Keratinocyte (primary cell): ENCODE measurements around the gene PLXND1. TPM values are rescaled to one million over a fixed set of nuclear protein-coding genes. Genes with fewer than 3 reads are reported as not detected.

Source experiments
- DNase-seq: peaks from one replicate; pipeline ENCODE4 v3.0.0-alpha.2; 2011; ENCODE audit warnings: low read depth, missing footprints, low spot score
- FAIRE-seq: peaks from 2 replicates; lab custom pipeline; 2011; peaks lifted over from hg19 to GRCh38; lab: Jason Lieb, UNC
- H2AFZ ChIP-seq: 2 replicates; pipeline ENCODE4 v1.6.0; 2012; ENCODE audit warnings: low read length, control low read depth, inconsistent platforms; ENCODE audit not compliant: control insufficient read depth
- H3K27ac ChIP-seq: 2 replicates; pipeline ENCODE4 v1.5.1; 2011; ENCODE audit warnings: low read length; ENCODE audit not compliant: control insufficient read depth, insufficient read depth
- H3K27me3 ChIP-seq: 3 replicates; pipeline ENCODE4 v1.6.0; 2011; ENCODE audit warnings: low read length; ENCODE audit not compliant: control insufficient read depth, insufficient read depth; ENCODE audit errors: extremely low read depth
- H3K36me3 ChIP-seq, 2 experiments: 2 replicates in 1 of 2; 3 replicates in 1 of 2; pipeline ENCODE4 v1.5.1; 2011; ENCODE audit warnings: low read length in 2 of 2, mild to moderate bottlenecking in 1 of 2; ENCODE audit not compliant: control insufficient read depth in 2 of 2, insufficient read depth in 2 of 2; ENCODE audit errors: extremely low read depth in 1 of 2
- H3K4me1 ChIP-seq: 3 replicates; pipeline ENCODE4 v1.5.1; 2011; ENCODE audit warnings: low read length; ENCODE audit not compliant: control insufficient read depth, insufficient read depth; ENCODE audit errors: extremely low read depth
- H3K4me2 ChIP-seq: 3 replicates; pipeline ENCODE4 v1.6.0; 2011; ENCODE audit warnings: low read depth, low read length; ENCODE audit not compliant: control insufficient read depth, insufficient read depth; ENCODE audit errors: extremely low read depth
- H3K4me3 ChIP-seq, 3 experiments: fragments of 200-600 bp in 1 of 3; sonication (generic) in 1 of 3; 2 replicates in 2 of 3; 3 replicates in 1 of 3; pipeline ENCODE4 v1.5.1; 2011 to 2016; ENCODE audit warnings: low read length in 3 of 3, mild to moderate bottlenecking in 3 of 3, control low read depth in 2 of 3, inconsistent platforms in 1 of 3, low read depth in 1 of 3, mixed read lengths in 1 of 3, mixed run types in 1 of 3, moderate library complexity in 1 of 3; ENCODE audit not compliant: control insufficient read depth in 2 of 3, insufficient read depth in 2 of 3; ENCODE audit errors: extremely low read depth in 1 of 3
- H3K79me2 ChIP-seq: 2 replicates; pipeline ENCODE4 v1.6.0; 2012; ENCODE audit warnings: low read length; ENCODE audit not compliant: control insufficient read depth, insufficient read depth
- H3K9ac ChIP-seq: 3 replicates; pipeline ENCODE4 v1.6.0; 2011; ENCODE audit warnings: low read length; ENCODE audit not compliant: control insufficient read depth, insufficient read depth; ENCODE audit errors: extremely low read depth
- H3K9me1 ChIP-seq: 3 replicates; pipeline ENCODE4 v1.6.0; 2011; ENCODE audit warnings: low read length; ENCODE audit not compliant: control insufficient read depth, insufficient read depth; ENCODE audit errors: extremely low read depth
- H3K9me3 ChIP-seq: 2 replicates; pipeline ENCODE4 v1.5.1; 2012; ENCODE audit warnings: low read depth, low read length; ENCODE audit not compliant: control insufficient read depth
- H4K20me1 ChIP-seq: 3 replicates; pipeline ENCODE4 v1.6.0; 2011; ENCODE audit warnings: low read length; ENCODE audit not compliant: control insufficient read depth, insufficient read depth; ENCODE audit errors: extremely low read depth
- EZH2 ChIP-seq: IDR thresholded peaks from one replicate; pipeline ENCODE4 v1.6.1; 2012; ENCODE audit warnings: inconsistent platforms, mild to moderate bottlenecking, low read length, moderate library complexity
- dilution Hi-C: fragments of 300-500 bp; cut with MboI; formaldehyde crosslinking; loops from one replicate; pipeline ENCODE4 v1.7.0; 2020; ENCODE audit warnings: low sequenced_read_pairs; ENCODE audit not compliant: extremely low pct_ligation_motif_present
- polyA plus RNA-seq, 5 experiments: library from polyadenylated mRNA; depleted of rRNA in 3 of 5; stranded (reverse) in 3 of 5; stranded (forward) in 1 of 5; unstranded in 1 of 5; fragments of >200 nt; gene quantifications; 1 replicate in 1 of 5; 2 replicates in 3 of 5; 3 replicates in 1 of 5; pipeline versions ENCODE4 v1.2.1 to v1.2.3, GENCODE V29; 2011 to 2012; ENCODE audit warnings: missing spikeins in 2 of 5, low read depth in 1 of 5, low replicate concordance in 1 of 5
- TF ChIP-seq, protein P1 (sequence below), 3 experiments: IDR thresholded peaks in 1 of 3; conservative IDR thresholded peaks in 1 of 3; optimal IDR thresholded peaks in 1 of 3; 2 replicates in 2 of 3; 3 replicates in 1 of 3; pipeline versions ENCODE3 to v1.5.1; 2011; ENCODE audit warnings: low read length in 3 of 3, mild to moderate bottlenecking in 3 of 3, moderate library complexity in 2 of 3, control low read depth in 1 of 3, inconsistent platforms in 1 of 3; ENCODE audit not compliant: insufficient read depth in 2 of 3; ENCODE audit errors: extremely low read depth in 1 of 3

PLXND1 gene
- polyA plus RNA-seq, 1 donor (not counting 4 experiments of a cell fraction or from before 2014, with no cell fraction given): 0.09 TPM

DNA sequence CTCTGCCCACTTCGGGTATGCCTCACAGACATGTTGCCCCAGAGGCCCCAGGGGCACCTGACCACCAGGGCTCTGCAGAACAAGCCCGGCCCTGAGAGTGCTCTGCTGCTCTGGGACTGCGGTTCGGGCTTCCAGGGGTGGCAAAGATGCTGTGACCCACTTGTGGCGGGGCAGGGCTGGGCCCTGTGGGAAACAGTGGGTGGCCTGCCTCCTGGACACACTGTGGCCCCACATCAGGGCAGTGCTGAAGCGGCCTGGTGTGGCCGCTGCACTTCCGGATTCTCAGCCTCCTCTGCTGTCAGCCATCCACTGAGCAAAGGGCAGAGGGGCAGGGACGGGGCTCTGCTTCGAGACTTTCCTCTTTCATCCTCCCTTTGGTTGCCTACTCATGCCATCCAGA is 26.5 kb upstream of the PLXND1 start:
- Histone ChIP-seq H3K27me3 (no peaks in the 10 kb centered on the region), H3K9me1 (no peaks in the 10 kb centered on the region), H4K20me1 (no peaks in the 10 kb centered on the region), H3K9me3 (no peaks in the 10 kb centered on the region), H2AFZ (no peak overlapping the region), H3K9ac (no peak overlapping the region), H3K36me3 (no peaks in the 10 kb centered on the region), H3K4me3 (no peak overlapping the region), H3K79me2 (no peaks in the 10 kb centered on the region), H3K4me2 (no peak overlapping the region), H3K27ac (no peak overlapping the region), H3K4me1 (peaks cover 2% of the 10 kb centered on the region)
- FAIRE-seq (no peak), DNase-seq (no peak)
- TF ChIP-seq EZH2: no peak
- TF ChIP-seq, protein P1, sequence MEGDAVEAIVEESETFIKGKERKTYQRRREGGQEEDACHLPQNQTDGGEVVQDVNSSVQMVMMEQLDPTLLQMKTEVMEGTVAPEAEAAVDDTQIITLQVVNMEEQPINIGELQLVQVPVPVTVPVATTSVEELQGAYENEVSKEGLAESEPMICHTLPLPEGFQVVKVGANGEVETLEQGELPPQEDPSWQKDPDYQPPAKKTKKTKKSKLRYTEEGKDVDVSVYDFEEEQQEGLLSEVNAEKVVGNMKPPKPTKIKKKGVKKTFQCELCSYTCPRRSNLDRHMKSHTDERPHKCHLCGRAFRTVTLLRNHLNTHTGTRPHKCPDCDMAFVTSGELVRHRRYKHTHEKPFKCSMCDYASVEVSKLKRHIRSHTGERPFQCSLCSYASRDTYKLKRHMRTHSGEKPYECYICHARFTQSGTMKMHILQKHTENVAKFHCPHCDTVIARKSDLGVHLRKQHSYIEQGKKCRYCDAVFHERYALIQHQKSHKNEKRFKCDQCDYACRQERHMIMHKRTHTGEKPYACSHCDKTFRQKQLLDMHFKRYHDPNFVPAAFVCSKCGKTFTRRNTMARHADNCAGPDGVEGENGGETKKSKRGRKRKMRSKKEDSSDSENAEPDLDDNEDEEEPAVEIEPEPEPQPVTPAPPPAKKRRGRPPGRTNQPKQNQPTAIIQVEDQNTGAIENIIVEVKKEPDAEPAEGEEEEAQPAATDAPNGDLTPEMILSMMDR (optimal IDR thresholded peaks at IDR 0.05 in 1 of 3, IDR thresholded peaks at IDR 0.05 in 1 of 3, conservative IDR thresholded peaks at IDR 0.05 in 1 of 3; ENCODE audit: extremely low read depth in 1 of 3, insufficient read depth in 2 of 3, low read length in 3 of 3): no peak
- dilution Hi-C loops: no loop called here

DNA sequence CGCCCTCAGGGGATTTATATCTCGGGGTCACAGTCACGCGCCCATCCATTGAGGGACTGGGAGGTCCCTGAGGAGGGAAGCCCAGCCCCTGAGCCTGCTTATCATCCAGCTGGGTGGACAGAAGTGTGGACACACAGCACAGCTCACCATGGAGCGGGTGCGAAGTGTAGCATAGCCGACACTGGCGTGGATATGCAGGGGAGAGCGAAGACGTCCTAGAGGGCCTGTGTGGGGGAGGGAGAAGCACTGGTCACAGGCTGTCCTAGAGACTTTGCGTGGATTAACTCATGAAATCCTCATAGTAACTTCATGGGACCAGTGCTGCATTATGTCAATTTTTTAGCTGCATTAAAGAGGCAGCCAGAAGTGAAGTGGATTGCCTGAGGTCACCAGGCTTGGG is 26.1 kb upstream of the PLXND1 start:
- no peaks in the 10 kb centered on the region for H3K27me3 ChIP-seq
- no peaks in the 10 kb centered on the region for H3K79me2 ChIP-seq
- H2AFZ ChIP-seq: no peak overlapping the region
- H3K9me3 ChIP-seq: no peaks in the 10 kb centered on the region
- H3K36me3 ChIP-seq: no peaks in the 10 kb centered on the region
- TF ChIP-seq, protein P1 (optimal IDR thresholded peaks at IDR 0.05 in 1 of 3, IDR thresholded peaks at IDR 0.05 in 1 of 3, conservative IDR thresholded peaks at IDR 0.05 in 1 of 3; ENCODE audit: extremely low read depth in 1 of 3, insufficient read depth in 2 of 3, low read length in 3 of 3): no peak
- TF ChIP-seq EZH2: no peak
- no peak overlapping the region for H3K4me3 ChIP-seq
- H3K4me2 ChIP-seq: no peak overlapping the region
- H4K20me1 ChIP-seq: no peaks in the 10 kb centered on the region
- H3K9me1 ChIP-seq: no peaks in the 10 kb centered on the region
- dilution Hi-C loops: no loop called here
- H3K4me1 ChIP-seq: peaks cover 6% of the 10 kb centered on the region
- DNase-seq: no peak
- no peak overlapping the region for H3K9ac ChIP-seq
- no peak overlapping the region for H3K27ac ChIP-seq
- FAIRE-seq: no peak
